Type B pancreatic cell (in vitro differentiated cells): ENCODE data around the gene DOCK1. TPM values are rescaled to one million over a fixed set of nuclear protein-coding genes. Genes with fewer than 3 reads are reported as not detected.

Experiments
- DNase-seq: peaks from one replicate; pipeline ENCODE4 v3.0.0; 2021; ENCODE audit warnings: mixed read lengths; ENCODE audit not compliant: unreplicated experiment; ENCODE audit errors: extremely low spot score
- H3K27ac Mint-ChIP-seq: 2 replicates; pipeline ENCODE4 v1.8.0; 2021; ENCODE audit warnings: mild to moderate bottlenecking, mixed read lengths
- H3K27me3 Mint-ChIP-seq: 2 replicates; pipeline ENCODE4 v1.8.0; 2021; ENCODE audit warnings: mixed read lengths
- H3K36me3 Mint-ChIP-seq: 2 replicates; pipeline ENCODE4 v1.8.0; 2021; ENCODE audit warnings: mixed read lengths
- H3K4me1 Mint-ChIP-seq: one replicate; pipeline ENCODE4 v1.8.0; 2021; ENCODE audit warnings: mixed read lengths; ENCODE audit not compliant: unreplicated experiment
- H3K4me3 Mint-ChIP-seq: 2 replicates; pipeline ENCODE4 v1.8.0; 2021; ENCODE audit warnings: mild to moderate bottlenecking, mixed read lengths
- H3K9me3 Mint-ChIP-seq: 2 replicates; pipeline ENCODE4 v1.8.0; 2021; ENCODE audit warnings: mixed read lengths
- total RNA-seq: library from RNA; stranded (reverse); gene quantifications from 2 replicates; pipeline ENCODE4 v1.2.1, GENCODE V29; 2021; ENCODE audit warnings: low replicate concordance
- TF ChIP-seq, protein P1 (sequence below): fragments of 200-600 bp; sonication (generic); conservative IDR thresholded peaks from 2 replicates; pipeline ENCODE4 v1.5.0; 2021; ENCODE audit warnings: antibody characterized with exemption, mild to moderate bottlenecking

The DOCK1 gene
- total RNA-seq, 1 donor from 2014 or later, result 67.4 TPM

DNA sequence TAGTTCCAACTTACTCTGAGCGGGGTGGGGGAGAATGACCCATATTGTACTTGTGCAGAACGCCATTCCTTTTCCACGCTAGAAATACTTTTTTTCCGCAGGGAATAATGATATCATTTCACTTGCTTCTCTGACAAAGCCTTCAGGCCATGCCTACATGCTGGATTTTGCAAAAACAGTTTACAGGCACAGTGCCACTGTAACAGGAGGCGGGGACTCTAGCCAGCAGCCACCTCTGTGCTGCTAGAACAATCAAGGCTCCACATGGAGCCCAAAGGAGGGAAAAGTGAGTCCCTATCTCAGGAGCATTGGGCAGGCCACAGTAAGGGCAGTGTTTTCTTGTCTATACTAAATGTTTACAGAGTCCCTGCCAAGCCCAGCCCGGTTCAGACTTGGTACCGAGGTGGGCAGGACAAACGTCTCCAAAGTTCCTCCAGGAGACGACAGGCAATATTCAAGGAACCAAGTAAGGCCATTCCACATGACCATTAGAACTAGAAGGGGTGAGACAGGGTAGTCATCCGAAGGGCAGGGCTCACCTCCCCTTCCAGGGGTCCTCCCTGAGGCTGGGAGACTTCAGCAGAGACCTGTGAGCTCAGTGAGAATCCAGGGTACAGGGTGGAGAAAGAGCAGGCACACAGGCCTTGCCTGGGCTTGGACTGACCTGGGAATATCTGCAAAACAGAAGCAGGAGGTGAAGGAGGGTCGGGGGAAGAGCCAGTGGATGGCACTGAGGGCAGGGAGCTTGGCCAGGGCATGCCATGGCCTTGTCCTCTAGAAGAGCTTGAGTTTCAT, 553.0 kb downstream of the DOCK1 start:
- H3K36me3 Mint-ChIP-seq, result peaks cover 8% of the 10 kb centered on the region
- TF ChIP-seq, protein P1, sequence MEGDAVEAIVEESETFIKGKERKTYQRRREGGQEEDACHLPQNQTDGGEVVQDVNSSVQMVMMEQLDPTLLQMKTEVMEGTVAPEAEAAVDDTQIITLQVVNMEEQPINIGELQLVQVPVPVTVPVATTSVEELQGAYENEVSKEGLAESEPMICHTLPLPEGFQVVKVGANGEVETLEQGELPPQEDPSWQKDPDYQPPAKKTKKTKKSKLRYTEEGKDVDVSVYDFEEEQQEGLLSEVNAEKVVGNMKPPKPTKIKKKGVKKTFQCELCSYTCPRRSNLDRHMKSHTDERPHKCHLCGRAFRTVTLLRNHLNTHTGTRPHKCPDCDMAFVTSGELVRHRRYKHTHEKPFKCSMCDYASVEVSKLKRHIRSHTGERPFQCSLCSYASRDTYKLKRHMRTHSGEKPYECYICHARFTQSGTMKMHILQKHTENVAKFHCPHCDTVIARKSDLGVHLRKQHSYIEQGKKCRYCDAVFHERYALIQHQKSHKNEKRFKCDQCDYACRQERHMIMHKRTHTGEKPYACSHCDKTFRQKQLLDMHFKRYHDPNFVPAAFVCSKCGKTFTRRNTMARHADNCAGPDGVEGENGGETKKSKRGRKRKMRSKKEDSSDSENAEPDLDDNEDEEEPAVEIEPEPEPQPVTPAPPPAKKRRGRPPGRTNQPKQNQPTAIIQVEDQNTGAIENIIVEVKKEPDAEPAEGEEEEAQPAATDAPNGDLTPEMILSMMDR, result no peak
- no peak overlapping the region for H3K4me3 Mint-ChIP-seq
- no peaks in the 10 kb centered on the region for H3K4me1 Mint-ChIP-seq
- DNase-seq, result no peak
- peaks cover 2% of the 10 kb centered on the region for H3K27me3 Mint-ChIP-seq
- H3K27ac Mint-ChIP-seq, result no peak overlapping the region
- no peaks in the 10 kb centered on the region for H3K9me3 Mint-ChIP-seq

DNA sequence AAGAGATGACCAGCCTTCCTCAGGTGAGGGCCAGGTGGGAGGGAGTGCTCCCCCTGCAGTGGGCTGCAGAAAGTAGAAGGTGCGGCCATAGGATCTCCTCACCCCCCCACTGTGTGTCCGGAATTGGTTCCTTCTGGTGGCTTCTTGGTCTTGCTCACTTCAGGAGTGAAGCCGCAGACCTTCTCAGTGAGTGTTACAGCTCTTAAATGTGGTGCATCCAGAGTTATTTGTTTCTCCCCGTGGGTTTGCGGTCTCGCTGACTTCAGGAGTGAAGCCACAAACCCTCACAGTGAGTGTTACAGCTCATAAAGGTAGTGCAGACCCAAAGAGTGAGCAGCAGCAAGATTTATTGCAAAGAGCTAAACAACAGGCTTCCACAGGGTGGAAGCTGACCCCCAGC, 553.6 kb downstream of the DOCK1 start:
- Mint-ChIP-seq H3K4me1 (no peaks in the 10 kb centered on the region), H3K4me3 (no peak overlapping the region), H3K27me3 (peaks cover 5% of the 10 kb centered on the region), H3K27ac (no peak overlapping the region), H3K36me3 (peaks cover 8% of the 10 kb centered on the region), H3K9me3 (no peaks in the 10 kb centered on the region)
- no peak for DNase-seq
- TF ChIP-seq, protein P1, result no peak

DNA sequence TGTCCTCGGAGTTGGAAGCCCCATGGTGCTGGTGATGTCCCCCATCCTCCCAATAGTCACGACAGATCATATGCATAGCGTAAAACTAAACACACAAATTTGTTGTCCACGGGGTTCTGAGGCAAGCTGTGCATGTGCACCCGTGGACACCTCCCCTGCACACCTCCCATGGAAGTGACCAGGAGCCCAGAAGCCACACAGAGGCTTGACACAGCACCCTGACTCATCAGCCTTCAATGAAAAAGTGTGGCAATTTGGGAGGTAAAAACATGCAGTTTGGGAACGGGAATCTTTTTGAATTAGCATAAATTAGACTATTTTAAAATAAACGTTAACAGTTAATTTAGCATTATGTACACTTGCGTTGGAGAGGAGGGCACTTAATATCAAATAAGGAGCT, 554.7 kb downstream of the DOCK1 start:
- Mint-ChIP-seq H3K4me3 (no peak overlapping the region), H3K27me3 (peaks cover 9% of the 10 kb centered on the region), H3K4me1 (no peaks in the 10 kb centered on the region), H3K27ac (no peak overlapping the region), H3K36me3 (peaks cover 8% of the 10 kb centered on the region), H3K9me3 (no peaks in the 10 kb centered on the region)
- TF ChIP-seq, protein P1, result no peak
- no peak for DNase-seq

DNA sequence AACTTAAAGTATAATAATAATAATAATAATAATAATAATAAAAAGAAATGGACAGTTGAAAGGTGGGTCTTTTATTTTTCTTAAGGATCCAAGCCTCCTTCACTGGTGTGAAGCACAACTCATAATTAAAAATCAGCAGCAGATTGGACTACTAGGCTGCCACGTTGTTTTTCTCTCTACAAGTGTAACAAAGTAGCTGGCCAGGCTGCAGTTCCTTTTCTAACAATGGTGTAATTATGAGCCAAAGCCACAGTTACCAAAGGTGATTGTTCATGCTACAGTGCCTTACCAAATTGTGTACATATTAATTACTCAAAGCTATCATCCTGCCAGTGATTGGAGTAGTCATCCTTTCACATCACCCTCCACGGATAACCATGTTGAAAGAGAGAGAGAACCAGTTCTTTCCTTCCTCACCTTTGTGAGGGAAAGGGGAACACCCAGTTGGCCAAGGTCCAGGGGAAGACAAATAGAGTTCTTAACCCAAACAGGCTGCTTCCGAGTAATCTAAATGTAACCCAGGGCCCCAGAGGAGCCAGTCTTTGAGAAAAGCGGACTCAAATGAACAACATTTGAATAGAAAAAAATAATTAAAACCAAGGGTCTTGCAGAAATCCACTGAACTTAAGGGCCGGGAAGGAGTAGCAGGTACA, 557.5 kb downstream of the DOCK1 start:
- no peak overlapping the region for H3K27ac Mint-ChIP-seq
- H3K36me3 Mint-ChIP-seq, result peaks cover 4% of the 10 kb centered on the region

DNA sequence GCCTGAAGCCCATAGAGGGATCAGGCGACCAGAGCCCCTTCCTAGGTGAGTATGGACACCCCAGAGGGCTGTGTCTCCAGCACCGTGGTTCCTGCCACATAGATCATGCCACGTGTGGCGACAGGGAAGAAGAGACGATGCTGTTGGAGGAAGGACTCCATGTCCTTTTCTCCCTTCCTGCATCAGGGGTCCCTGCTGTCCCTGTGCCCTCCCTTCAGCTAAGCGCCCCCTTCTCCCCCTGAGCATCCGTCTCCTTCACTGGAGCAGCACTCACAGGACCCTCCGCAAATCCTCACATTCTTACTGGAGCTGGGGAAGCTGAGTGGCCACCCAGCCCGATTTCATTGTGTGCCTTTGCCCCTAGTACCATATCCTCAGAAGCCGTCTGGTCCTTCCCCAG, 558.3 kb downstream of the DOCK1 start:
- DNase-seq, result no peak
- H3K27ac Mint-ChIP-seq, result no peak overlapping the region

More for the DNA sequence above, 557.5 kb downstream of the DOCK1 start:
- H3K9me3 Mint-ChIP-seq, result no peaks in the 10 kb centered on the region
- TF ChIP-seq, protein P1, result no peak
- no peaks in the 10 kb centered on the region for H3K4me1 Mint-ChIP-seq
- H3K4me3 Mint-ChIP-seq, result no peak overlapping the region
- no peak for DNase-seq
- H3K27me3 Mint-ChIP-seq, result peaks cover 20% of the 10 kb centered on the region

More for the DNA sequence above, 558.3 kb downstream of the DOCK1 start:
- Mint-ChIP-seq H3K27me3 (peaks cover 21% of the 10 kb centered on the region), H3K4me1 (no peaks in the 10 kb centered on the region), H3K36me3 (no peaks in the 10 kb centered on the region), H3K9me3 (no peaks in the 10 kb centered on the region), H3K4me3 (no peak overlapping the region)
- TF ChIP-seq, protein P1, result no peak
